ENCODE measurements around the gene RPH3AL.
"Not testable (repeated sequence)": the region's sequence is repeated elsewhere in the genome, so short reads cannot be mapped to it uniquely, and the experiment has no call there.

Gene RPH3AL

GRCh38 chr17:282000-282911 lies 70.4 kb downstream of the RPH3AL start:
- DNase-seq (ENCODE audit: low spot score) = no peak

GRCh38 chr17:281365-281999 lies 71.1 kb downstream of the RPH3AL start:
- DNase-seq (ENCODE audit: low spot score) = no peak

- DNase-seq (ENCODE audit: low spot score) = no peak
These were observed 71.7 kb downstream of the RPH3AL start for GRCh38 chr17:280901-281300.

GRCh38 chr17:280216-280615 lies 72.4 kb downstream of the RPH3AL start:
- DNase-seq (ENCODE audit: low spot score) = no peak

- DNase-seq (ENCODE audit: low spot score) = no peak
These were observed 72.8 kb downstream of the RPH3AL start for GRCh38 chr17:279776-280175.

- no peak for DNase-seq (ENCODE audit: low spot score)
These were observed 73.3 kb downstream of the RPH3AL start for GRCh38 chr17:279331-279730.

- DNase-seq (ENCODE audit: low spot score) = no peak
These were observed 73.9 kb downstream of the RPH3AL start for GRCh38 chr17:278676-279059.

- no peak for DNase-seq (ENCODE audit: low spot score)
These were observed 74.4 kb downstream of the RPH3AL start for GRCh38 chr17:278055-278675.

GRCh38 chr17:274902-275301 lies 77.7 kb downstream of the RPH3AL start:
- DNase-seq (ENCODE audit: low spot score) = no peak

GRCh38 chr17:273981-274832 lies 78.4 kb downstream of the RPH3AL start:
- DNase-seq (ENCODE audit: low spot score) = no peak

GRCh38 chr17:272856-273255 lies 79.8 kb downstream of the RPH3AL start:
- not testable (repeated sequence) for DNase-seq (ENCODE audit: low spot score)

GRCh38 chr17:271928-272623 lies 80.5 kb downstream of the RPH3AL start:
- not testable (repeated sequence) for DNase-seq (ENCODE audit: low spot score)

- DNase-seq (ENCODE audit: low spot score) = no peak
These were observed 82.7 kb downstream of the RPH3AL start for GRCh38 chr17:269616-270514.

GRCh38 chr17:266701-267667 lies 85.6 kb downstream of the RPH3AL start:
- DNase-seq (ENCODE audit: low spot score) = no peak

- no peak for DNase-seq (ENCODE audit: low spot score)
These were observed 86.4 kb downstream of the RPH3AL start for GRCh38 chr17:266219-266618.

GRCh38 chr17:265718-266117 lies 86.9 kb downstream of the RPH3AL start:
- no peak for DNase-seq (ENCODE audit: low spot score)

GRCh38 chr17:263773-264172 lies 88.8 kb downstream of the RPH3AL start:
- DNase-seq (ENCODE audit: low spot score) = no peak

GRCh38 chr17:263271-263670 lies 89.3 kb downstream of the RPH3AL start:
- no peak for DNase-seq (ENCODE audit: low spot score)

- DNase-seq (ENCODE audit: low spot score) = no peak
These were observed 91.0 kb downstream of the RPH3AL start for GRCh38 chr17:261635-262034.

Data from CD4-positive, alpha-beta T cell treated with Interleukin-2 at 100 ng/mL for 4 hours (primary cell).